ENCODE results near the gene FBXO34.

FBXO34 gene

GRCh38 chr14:55366271-55366670 lies 95.0 kb downstream of the FBXO34 start:
- Histone ChIP-seq H3K9ac (ENCODE audit: low read length) (no peak overlapping the region), H3K4me3 (ENCODE audit: insufficient read depth, low read length, poor library complexity, severe bottlenecking) (no peak overlapping the region), H2AFZ (ENCODE audit: low read depth, low read length, severe bottlenecking) (no peak overlapping the region), H3K27me3 (ENCODE audit: low read length) (no peaks in the 10 kb centered on the region), H3K9me3 (ENCODE audit: insufficient read depth, low read length) (no peaks in the 10 kb centered on the region), H4K20me1 (ENCODE audit: low read depth, low read length) (no peaks in the 10 kb centered on the region), H3K4me2 (ENCODE audit: low read depth, low read length, poor library complexity, severe bottlenecking) (no peak overlapping the region), H3K79me2 (ENCODE audit: insufficient read depth, low read length) (no peaks in the 10 kb centered on the region), H3F3A (ENCODE audit: insufficient read depth) (no peaks in the 10 kb centered on the region), H3K36me3 (ENCODE audit: low read length) (no peaks in the 10 kb centered on the region), H3K27ac (ENCODE audit: low read depth, low read length) (no peak overlapping the region), H3K9me2 (replicated peaks; ENCODE audit: insufficient read depth, low read length) (no peaks in the 10 kb centered on the region)
- TF ChIP-seq CTCF (IDR thresholded peaks at IDR 0.05; ENCODE audit: insufficient read depth, low read length, poor library complexity, severe bottlenecking), result no peak
- no peak for TF ChIP-seq EZH2phosphoT487 (conservative IDR thresholded peaks at IDR 0.05; ENCODE audit: low read length)

GRCh38 chr14:55370883-55371455 lies 99.7 kb downstream of the FBXO34 start:
- Histone ChIP-seq H3K9me2 (replicated peaks; ENCODE audit: insufficient read depth, low read length) (no peaks in the 10 kb centered on the region), H4K20me1 (ENCODE audit: low read depth, low read length) (no peaks in the 10 kb centered on the region), H2AFZ (ENCODE audit: low read depth, low read length, severe bottlenecking) (no peak overlapping the region), H3K27ac (ENCODE audit: low read depth, low read length) (no peak overlapping the region), H3K4me2 (ENCODE audit: low read depth, low read length, poor library complexity, severe bottlenecking) (no peak overlapping the region), H3K27me3 (ENCODE audit: low read length) (no peaks in the 10 kb centered on the region), H3K9ac (ENCODE audit: low read length) (no peak overlapping the region), H3K79me2 (ENCODE audit: insufficient read depth, low read length) (no peaks in the 10 kb centered on the region), H3K9me3 (ENCODE audit: insufficient read depth, low read length) (no peaks in the 10 kb centered on the region), H3K36me3 (ENCODE audit: low read length) (no peaks in the 10 kb centered on the region), H3F3A (ENCODE audit: insufficient read depth) (no peaks in the 10 kb centered on the region), H3K4me3 (ENCODE audit: insufficient read depth, low read length, poor library complexity, severe bottlenecking) (no peak overlapping the region)
- TF ChIP-seq EZH2phosphoT487 (conservative IDR thresholded peaks at IDR 0.05; ENCODE audit: low read length) (no peak), CTCF (IDR thresholded peaks at IDR 0.05; ENCODE audit: insufficient read depth, low read length, poor library complexity, severe bottlenecking) (no peak)

- Histone ChIP-seq H3K9me2 (replicated peaks; ENCODE audit: insufficient read depth, low read length) (no peaks in the 10 kb centered on the region), H3K4me2 (ENCODE audit: low read depth, low read length, poor library complexity, severe bottlenecking) (no peak overlapping the region), H3K9ac (ENCODE audit: low read length) (no peak overlapping the region), H3K27ac (ENCODE audit: low read depth, low read length) (no peak overlapping the region), H2AFZ (ENCODE audit: low read depth, low read length, severe bottlenecking) (no peak overlapping the region), H3K9me3 (ENCODE audit: insufficient read depth, low read length) (no peaks in the 10 kb centered on the region), H3K79me2 (ENCODE audit: insufficient read depth, low read length) (no peaks in the 10 kb centered on the region), H4K20me1 (ENCODE audit: low read depth, low read length) (no peaks in the 10 kb centered on the region), H3K36me3 (ENCODE audit: low read length) (no peaks in the 10 kb centered on the region), H3K4me3 (ENCODE audit: insufficient read depth, low read length, poor library complexity, severe bottlenecking) (no peak overlapping the region), H3F3A (ENCODE audit: insufficient read depth) (no peaks in the 10 kb centered on the region), H3K27me3 (ENCODE audit: low read length) (no peaks in the 10 kb centered on the region)
- no peak for TF ChIP-seq CTCF (IDR thresholded peaks at IDR 0.05; ENCODE audit: insufficient read depth, low read length, poor library complexity, severe bottlenecking)
- TF ChIP-seq EZH2phosphoT487 (conservative IDR thresholded peaks at IDR 0.05; ENCODE audit: low read length), result no peak
Observed at GRCh38 chr14:55372423-55372822, 101.2 kb downstream of the FBXO34 start.
